Muscle layer of duodenum (tissue), 2 donors: Measurements from ENCODE around the gene C10orf71.

Source experiments
- H3K27ac ChIP-seq: one replicate; pipeline ENCODE4 v1.7.0; 2013; ENCODE audit warnings: mild to moderate bottlenecking, low read length
- H3K27me3 ChIP-seq: one replicate; pipeline ENCODE4 v1.7.0; 2013; ENCODE audit warnings: low read depth, mild to moderate bottlenecking, control low read depth, low read length
- H3K36me3 ChIP-seq, 2 donors: one replicate each; pipeline ENCODE4 v1.7.0; 2013; ENCODE audit warnings: low read length in 2 of 2, control low read depth in 1 of 2, mild to moderate bottlenecking in 1 of 2; ENCODE audit not compliant: insufficient read depth in 2 of 2, control insufficient read depth in 1 of 2
- H3K4me1 ChIP-seq, 2 donors: one replicate each; pipeline ENCODE4 v1.7.0; 2013; ENCODE audit warnings: low read length in 2 of 2, mild to moderate bottlenecking in 2 of 2, control low read depth in 1 of 2, moderate library complexity in 1 of 2; ENCODE audit not compliant: insufficient read depth in 2 of 2, control insufficient read depth in 1 of 2
- H3K4me3 ChIP-seq, 2 donors: one replicate each; pipeline ENCODE4 v1.7.0; 2013; ENCODE audit warnings: low read length in 2 of 2, low read depth in 1 of 2, mild to moderate bottlenecking in 1 of 2
- H3K9me3 ChIP-seq, 2 donors: one replicate each; pipeline ENCODE4 v1.7.0; 2013; ENCODE audit warnings: low read length in 2 of 2, control low read depth in 1 of 2, mild to moderate bottlenecking in 1 of 2; ENCODE audit not compliant: control insufficient read depth in 1 of 2
- donor health status: healthy.

Gene C10orf71

GRCh38 chr10:49329146-49329505 is 30.2 kb downstream of the C10orf71 start:
- Histone ChIP-seq H3K27me3 (no peaks in the 10 kb centered on the region), H3K4me1 (no peaks in the 10 kb centered on the region), H3K27ac (no peak overlapping the region)

DNA sequence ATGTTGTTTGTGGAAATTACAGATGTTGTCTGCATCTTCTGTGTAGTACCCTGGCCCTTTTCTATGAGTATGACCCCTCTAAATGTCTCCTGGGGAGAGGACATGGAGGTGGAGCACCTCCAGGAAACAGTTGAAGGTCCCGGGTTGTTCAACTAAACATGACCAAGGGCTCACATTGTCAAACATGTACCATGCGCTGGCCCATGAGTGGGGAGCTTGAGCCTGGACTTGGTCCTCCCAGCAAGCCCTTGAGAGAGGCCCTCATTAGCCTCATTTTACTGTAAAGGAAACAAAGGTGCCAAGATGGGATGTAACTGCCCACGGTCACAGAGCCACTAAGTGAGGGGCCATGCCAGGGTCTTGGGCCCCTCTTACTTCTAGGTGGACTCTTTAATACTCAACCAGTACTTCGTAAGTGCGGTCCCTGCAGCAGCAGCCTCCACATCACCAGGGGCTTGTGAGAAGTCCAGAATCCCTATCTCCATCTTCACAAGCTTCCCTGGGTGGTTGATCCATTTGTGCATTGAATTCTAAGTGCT is 31.2 kb downstream of the C10orf71 start:
- Histone ChIP-seq H3K27ac (no peak overlapping the region), H3K4me3 (no peak overlapping the region), H3K4me1 (no peaks in the 10 kb centered on the region), H3K36me3 (no peaks in the 10 kb centered on the region), H3K27me3 (no peaks in the 10 kb centered on the region), H3K9me3 (no peaks in the 10 kb centered on the region)

More at GRCh38 chr10:49329146-49329505, 30.2 kb downstream of the C10orf71 start:
- no peaks in the 10 kb centered on the region for H3K36me3 ChIP-seq
- H3K9me3 ChIP-seq: no peaks in the 10 kb centered on the region
- no peak overlapping the region for H3K4me3 ChIP-seq

GRCh38 chr10:49331431-49331830 is 32.5 kb downstream of the C10orf71 start:
- no peak overlapping the region for H3K4me3 ChIP-seq
- H3K4me1 ChIP-seq: no peaks in the 10 kb centered on the region
- H3K27me3 ChIP-seq: no peaks in the 10 kb centered on the region
- no peaks in the 10 kb centered on the region for H3K36me3 ChIP-seq
- no peak overlapping the region for H3K27ac ChIP-seq
- H3K9me3 ChIP-seq: no peaks in the 10 kb centered on the region

DNA sequence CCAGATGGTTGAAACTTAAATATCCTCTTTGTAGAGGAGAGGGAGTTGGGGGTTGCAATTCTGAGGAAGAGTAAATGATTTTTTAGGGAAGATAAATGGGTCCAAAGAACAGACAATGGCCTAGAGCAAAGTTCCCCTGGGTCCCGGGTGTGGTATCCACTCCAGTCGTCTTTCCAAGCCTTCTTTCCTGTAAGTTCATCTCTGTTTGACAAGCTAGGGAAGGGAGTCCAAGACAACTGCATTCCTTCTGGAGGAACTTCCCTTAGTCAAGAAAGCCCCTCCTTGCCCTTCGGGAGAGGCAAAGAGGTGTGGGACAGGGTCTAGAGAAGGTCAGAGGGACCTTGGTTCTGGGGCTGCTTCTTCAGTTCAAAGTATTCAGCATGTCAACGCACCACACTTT is 33.4 kb downstream of the C10orf71 start:
- no peaks in the 10 kb centered on the region for H3K27me3 ChIP-seq
- no peaks in the 10 kb centered on the region for H3K4me1 ChIP-seq
- no peaks in the 10 kb centered on the region for H3K36me3 ChIP-seq
- no peak overlapping the region for H3K4me3 ChIP-seq
- no peak overlapping the region for H3K27ac ChIP-seq
- no peaks in the 10 kb centered on the region for H3K9me3 ChIP-seq

GRCh38 chr10:49332768-49333167 is 33.8 kb downstream of the C10orf71 start:
- Histone ChIP-seq H3K4me1 (no peaks in the 10 kb centered on the region), H3K9me3 (no peaks in the 10 kb centered on the region)

DNA sequence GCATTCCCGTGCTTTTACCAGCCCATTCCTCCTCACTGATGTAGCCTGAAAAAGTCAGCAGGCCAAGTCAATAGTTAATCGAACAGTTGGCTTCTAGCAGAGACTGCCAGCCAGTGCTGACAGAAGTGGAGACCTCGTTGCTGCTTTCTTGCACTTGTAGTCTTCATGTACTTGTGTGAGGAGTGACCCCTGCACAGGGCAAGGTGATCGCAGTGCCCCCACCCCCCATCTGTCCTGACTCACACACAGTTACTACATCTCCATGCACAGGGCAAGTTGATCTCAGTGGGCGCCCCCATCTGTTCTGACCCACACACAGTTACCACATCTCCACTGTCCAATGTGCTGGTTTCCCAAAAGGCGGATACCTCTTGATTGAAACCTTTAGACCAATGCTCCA is 34.2 kb downstream of the C10orf71 start:
- Histone ChIP-seq H3K4me3 (no peak overlapping the region), H3K27me3 (no peaks in the 10 kb centered on the region), H3K27ac (no peak overlapping the region), H3K9me3 (no peaks in the 10 kb centered on the region), H3K36me3 (no peaks in the 10 kb centered on the region), H3K4me1 (no peaks in the 10 kb centered on the region)

More at GRCh38 chr10:49332768-49333167, 33.8 kb downstream of the C10orf71 start:
- Histone ChIP-seq H3K27me3 (no peaks in the 10 kb centered on the region), H3K4me3 (no peak overlapping the region), H3K36me3 (no peaks in the 10 kb centered on the region), H3K27ac (no peak overlapping the region)

- no peak overlapping the region for H3K4me3 ChIP-seq
- no peaks in the 10 kb centered on the region for H3K36me3 ChIP-seq
- H3K9me3 ChIP-seq: peaks cover 0 to 4% of the 10 kb centered on the region in 2 donors
- no peak overlapping the region for H3K27ac ChIP-seq
- H3K4me1 ChIP-seq: no peaks in the 10 kb centered on the region
- H3K27me3 ChIP-seq: no peaks in the 10 kb centered on the region
These were observed 36.0 kb downstream of the C10orf71 start for GRCh38 chr10:49334964-49335363.

DNA sequence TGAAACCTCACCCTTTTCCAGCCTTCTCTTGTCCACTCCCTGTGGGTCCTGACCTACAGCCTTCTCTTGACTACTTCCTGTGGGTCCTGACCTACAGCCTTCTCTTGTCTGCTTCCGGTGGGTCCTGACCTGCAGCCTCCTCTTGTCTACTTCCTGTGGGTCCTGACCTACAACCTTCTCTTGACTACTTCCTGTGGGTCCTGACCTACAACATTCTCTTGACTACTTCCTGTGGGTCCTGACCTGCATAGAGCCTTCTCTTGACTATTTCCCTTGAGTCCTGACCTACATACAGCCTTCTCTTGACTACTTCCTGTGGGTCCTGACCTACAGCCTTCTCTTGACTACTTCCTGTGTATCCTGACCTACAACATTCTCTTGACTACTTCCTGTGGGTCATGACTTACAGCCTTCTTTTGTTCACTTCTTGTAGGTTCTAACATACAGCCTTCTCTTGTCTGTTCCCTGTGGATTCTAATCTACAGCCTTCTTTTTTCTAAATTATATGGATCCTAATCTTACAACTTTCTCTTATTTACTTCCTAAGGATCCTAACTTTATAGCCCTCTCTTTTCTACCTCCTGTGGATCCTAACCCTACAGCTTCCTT is 36.5 kb downstream of the C10orf71 start:
- Histone ChIP-seq H3K4me3 (no peak overlapping the region), H3K27ac (no peak overlapping the region), H3K36me3 (no peaks in the 10 kb centered on the region), H3K27me3 (no peaks in the 10 kb centered on the region), H3K4me1 (no peaks in the 10 kb centered on the region), H3K9me3 (peaks cover 0 to 4% of the 10 kb centered on the region in 2 donors)

DNA sequence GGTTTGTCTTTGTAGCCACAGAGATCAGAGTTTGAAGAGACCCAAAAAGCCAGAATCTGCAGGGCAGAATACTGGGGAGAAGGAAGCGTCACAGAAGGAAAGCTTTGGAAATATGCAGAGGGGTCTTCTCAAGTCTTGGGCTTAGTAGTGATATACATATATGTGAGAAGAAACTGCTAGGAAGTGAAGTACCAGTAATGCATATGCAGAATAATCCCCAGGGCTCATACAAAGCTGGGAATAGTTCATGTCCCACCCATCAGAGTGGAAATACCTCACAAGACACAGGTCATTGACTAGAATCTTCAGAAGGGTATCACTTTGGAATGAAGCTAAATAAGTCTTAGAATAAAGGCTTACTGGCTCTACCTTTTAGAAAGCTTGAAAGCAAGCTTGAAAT is 39.6 kb downstream of the C10orf71 start:
- no peaks in the 10 kb centered on the region for H3K36me3 ChIP-seq
- no peak overlapping the region for H3K4me3 ChIP-seq
- H3K4me1 ChIP-seq: no peaks in the 10 kb centered on the region
- peaks cover 0 to 4% of the 10 kb centered on the region in 2 donors for H3K9me3 ChIP-seq
- H3K27ac ChIP-seq: no peak overlapping the region
- H3K27me3 ChIP-seq: no peaks in the 10 kb centered on the region

DNA sequence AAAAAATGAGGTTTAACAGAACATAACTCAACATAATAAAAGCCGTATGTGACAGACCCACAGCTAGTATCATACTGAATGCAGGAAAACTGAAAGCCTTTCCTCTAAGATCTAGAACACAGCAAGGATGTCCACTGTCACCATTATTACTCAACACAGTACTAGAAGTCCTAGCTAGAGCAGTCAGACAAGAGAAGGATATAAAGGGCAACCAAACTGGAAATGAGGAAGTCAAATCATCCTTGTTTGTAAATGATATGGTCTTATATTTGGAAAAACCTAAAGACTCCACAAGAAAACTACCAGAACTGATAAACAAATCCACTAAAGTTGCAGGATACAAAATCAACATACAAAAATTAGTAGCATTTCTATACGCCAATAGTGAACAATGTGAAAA is 45.9 kb downstream of the C10orf71 start:
- peaks cover 0 to 12% of the 10 kb centered on the region in 2 donors for H3K9me3 ChIP-seq
- no peak overlapping the region for H3K27ac ChIP-seq
- no peaks in the 10 kb centered on the region for H3K36me3 ChIP-seq
- no peaks in the 10 kb centered on the region for H3K27me3 ChIP-seq
- no peak overlapping the region for H3K4me3 ChIP-seq
- no peaks in the 10 kb centered on the region for H3K4me1 ChIP-seq

DNA sequence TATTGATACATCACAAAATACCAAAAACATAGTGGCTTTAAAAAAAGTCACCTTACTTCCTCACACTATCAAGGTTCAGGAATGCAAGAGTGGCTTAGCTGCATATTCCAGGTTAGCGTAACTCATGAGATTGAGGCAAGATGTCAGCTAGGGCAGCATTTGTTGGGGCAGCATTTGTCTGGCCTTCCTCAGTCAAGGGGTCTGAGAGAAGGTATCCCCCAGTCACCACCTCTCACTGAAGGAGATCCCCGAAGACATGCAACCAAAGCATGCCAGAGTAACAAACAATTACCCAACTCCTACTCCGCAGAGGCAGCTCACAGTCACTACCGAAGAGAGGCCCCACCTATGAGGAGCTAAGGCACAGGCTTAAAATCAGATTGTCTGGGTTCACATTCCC is 48.4 kb downstream of the C10orf71 start:
- Histone ChIP-seq H3K4me1 (no peaks in the 10 kb centered on the region), H3K27me3 (no peaks in the 10 kb centered on the region), H3K27ac (no peak overlapping the region), H3K9me3 (peaks cover 0 to 20% of the 10 kb centered on the region in 2 donors), H3K36me3 (no peaks in the 10 kb centered on the region), H3K4me3 (no peak overlapping the region)

GRCh38 chr10:49347827-49348226 is 48.9 kb downstream of the C10orf71 start:
- H3K27me3 ChIP-seq: no peaks in the 10 kb centered on the region
- peaks cover 0 to 20% of the 10 kb centered on the region in 2 donors for H3K9me3 ChIP-seq
- H3K27ac ChIP-seq: no peak overlapping the region
- no peaks in the 10 kb centered on the region for H3K36me3 ChIP-seq
- no peaks in the 10 kb centered on the region for H3K4me1 ChIP-seq
- no peak overlapping the region for H3K4me3 ChIP-seq
